Mesenchymal stem cell (in vitro differentiated cells and primary cell): ENCODE results near the gene ABHD4.

Experiments
- DNase-seq: peaks from one replicate; pipeline ENCODE4 v3.0.0-alpha.2; 2013
- H2AFZ ChIP-seq: one replicate; pipeline ENCODE4 v1.6.1; 2013; ENCODE audit warnings: low read depth, mild to moderate bottlenecking, control low read depth, inconsistent platforms, low read length, moderate library complexity
- H2AK5ac ChIP-seq: 2 replicates; pipeline ENCODE4 v1.6.1; 2013; ENCODE audit warnings: low read length, moderate library complexity, mild to moderate bottlenecking, inconsistent platforms; ENCODE audit not compliant: severe bottlenecking
- H2BK120ac ChIP-seq: one replicate; pipeline ENCODE4 v1.6.1; 2013; ENCODE audit warnings: low read depth, mild to moderate bottlenecking, inconsistent platforms, low read length, moderate library complexity
- H2BK12ac ChIP-seq, 2 experiments: one replicate each; pipeline ENCODE4 v1.6.1; 2013; ENCODE audit warnings: inconsistent platforms in 2 of 2, low read length in 2 of 2, mild to moderate bottlenecking in 2 of 2, moderate library complexity in 2 of 2, control low read depth in 1 of 2
- H2BK15ac ChIP-seq: one replicate; pipeline ENCODE4 v1.6.1; 2013; ENCODE audit warnings: mild to moderate bottlenecking, low read depth, inconsistent platforms; ENCODE audit not compliant: poor library complexity, severe bottlenecking
- H2BK5ac ChIP-seq: 2 replicates; pipeline ENCODE4 v1.6.1; 2013; ENCODE audit warnings: low read depth, mild to moderate bottlenecking, low read length, control low read depth, inconsistent platforms; ENCODE audit not compliant: poor library complexity, severe bottlenecking
- H3K14ac ChIP-seq, 2 experiments: one replicate each; pipeline ENCODE4 v1.6.1; 2013; ENCODE audit warnings: inconsistent platforms in 2 of 2, low read length in 2 of 2, control low read depth in 1 of 2, mild to moderate bottlenecking in 1 of 2, moderate library complexity in 1 of 2
- H3K18ac ChIP-seq, 2 experiments: one replicate each; pipeline ENCODE4 v1.6.1; 2013; ENCODE audit warnings: inconsistent platforms in 2 of 2, low read length in 2 of 2, control low read depth in 1 of 2, low read depth in 1 of 2, mild to moderate bottlenecking in 1 of 2
- H3K23ac ChIP-seq, 2 experiments: one replicate each; pipeline ENCODE4 v1.6.1; 2013; ENCODE audit warnings: inconsistent platforms in 2 of 2, low read length in 2 of 2, mild to moderate bottlenecking in 2 of 2, moderate library complexity in 2 of 2, control low read depth in 1 of 2
- H3K27ac ChIP-seq: 2 replicates; pipeline ENCODE4 v1.5.1; 2013; ENCODE audit warnings: mild to moderate bottlenecking, moderate library complexity, low read length, control low read depth, inconsistent platforms; ENCODE audit not compliant: poor library complexity, severe bottlenecking
- H3K27me3 ChIP-seq, 2 experiments: 2 replicates each; pipeline versions ENCODE4 v1.6.1 to v1.7.0; 2013; ENCODE audit warnings: low read length in 2 of 2, mild to moderate bottlenecking in 2 of 2, moderate library complexity in 2 of 2, control low read depth in 1 of 2, inconsistent platforms in 1 of 2; ENCODE audit not compliant: control insufficient read depth in 1 of 2, insufficient read depth in 1 of 2
- H3K36me3 ChIP-seq, 2 experiments: 2 replicates each; pipeline versions ENCODE4 v1.6.1 to v1.7.0; 2013; ENCODE audit warnings: low read length in 2 of 2, control low read depth in 1 of 2, inconsistent platforms in 1 of 2, low read depth in 1 of 2, mild to moderate bottlenecking in 1 of 2; ENCODE audit not compliant: insufficient read depth in 2 of 2, control insufficient read depth in 1 of 2
- H3K4ac ChIP-seq, 2 experiments: one replicate each; pipeline ENCODE4 v1.6.1; 2013; ENCODE audit warnings: inconsistent platforms in 2 of 2, low read length in 2 of 2, mild to moderate bottlenecking in 2 of 2, moderate library complexity in 2 of 2, control low read depth in 1 of 2, low read depth in 1 of 2
- H3K4me1 ChIP-seq: 2 replicates; pipeline ENCODE4 v1.6.1; 2013; ENCODE audit warnings: low read depth, low read length, control low read depth; ENCODE audit not compliant: control insufficient read depth, insufficient read depth
- H3K4me2 ChIP-seq: 2 replicates; pipeline ENCODE4 v1.6.1; 2013; ENCODE audit warnings: low read length, mild to moderate bottlenecking, inconsistent platforms; ENCODE audit not compliant: poor library complexity, severe bottlenecking
- H3K4me3 ChIP-seq, 2 experiments: 2 replicates each; pipeline versions ENCODE4 v1.5.1 to v1.7.0; 2013; ENCODE audit warnings: low read length in 2 of 2, mild to moderate bottlenecking in 2 of 2, control low read depth in 1 of 2, low read depth in 1 of 2; ENCODE audit not compliant: insufficient read depth in 1 of 2
- H3K79me1 ChIP-seq: replicated peaks from 2 replicates; pipeline ENCODE4 v1.6.1; 2013; ENCODE audit warnings: mild to moderate bottlenecking, control low read depth, low read length, inconsistent platforms; ENCODE audit not compliant: poor library complexity, severe bottlenecking
- H3K9ac ChIP-seq: 2 replicates; pipeline ENCODE4 v1.7.0; 2013; ENCODE audit warnings: mild to moderate bottlenecking, low read length, moderate library complexity
- H3K9me3 ChIP-seq: 2 replicates; pipeline ENCODE4 v1.7.0; 2013; ENCODE audit warnings: mild to moderate bottlenecking, low read length; ENCODE audit not compliant: control insufficient read depth
- H4K8ac ChIP-seq: one replicate; pipeline ENCODE4 v1.6.1; 2013; ENCODE audit warnings: inconsistent platforms, mild to moderate bottlenecking, low read length, moderate library complexity
- H4K91ac ChIP-seq: one replicate; pipeline ENCODE4 v1.6.1; 2013; ENCODE audit warnings: mild to moderate bottlenecking, low read length, inconsistent platforms
- WGBS: methylation state at CpG from one replicate; pipeline ENCODE4 v1.1.7; 2013; ENCODE audit warnings: mixed read lengths; 5-methylcytosine and 5-hydroxymethylcytosine counted together

Gene ABHD4

DNA sequence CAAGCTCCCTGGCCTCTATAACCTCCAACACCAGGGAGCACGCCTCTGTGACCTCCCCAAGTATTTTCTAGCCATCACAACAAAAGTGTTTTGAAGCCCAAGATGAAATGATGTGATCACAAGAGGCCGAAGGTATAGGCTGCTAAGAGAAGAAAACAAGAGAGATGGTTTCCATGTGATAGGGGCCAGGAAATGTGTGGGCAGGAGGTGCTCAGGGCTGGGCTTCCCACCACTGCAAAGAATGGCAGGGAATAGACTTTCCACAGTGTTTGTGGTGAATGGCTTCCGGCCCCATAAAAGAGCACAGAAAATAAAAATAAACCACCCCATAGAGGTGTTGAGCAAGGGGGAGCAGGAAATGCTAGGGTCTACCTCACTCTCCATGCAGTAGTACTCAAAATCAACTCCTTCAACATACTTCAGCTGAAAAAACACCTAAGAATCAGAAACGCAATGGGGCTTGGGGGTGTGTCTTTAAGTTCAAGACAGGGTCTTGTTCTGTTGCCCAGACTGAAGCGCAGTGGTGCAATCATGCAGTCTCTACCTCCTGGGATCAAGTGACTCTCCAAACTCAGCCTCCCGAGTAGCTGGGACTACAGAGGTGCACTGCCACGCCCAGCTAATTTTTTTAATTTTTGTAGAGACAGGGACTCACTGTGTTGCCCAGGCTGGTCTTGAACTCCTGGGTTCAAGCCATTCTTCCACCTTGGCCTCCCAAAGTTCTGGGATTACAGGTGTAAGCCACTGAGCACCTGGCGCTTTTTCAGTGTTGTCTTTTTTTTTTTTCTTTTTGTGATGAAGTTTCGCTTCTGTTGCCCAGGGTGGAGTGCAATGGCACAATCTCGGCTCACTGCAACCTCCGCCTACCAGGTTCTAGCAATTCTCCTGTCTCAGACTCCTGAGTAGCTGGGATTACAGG, 36.2 kb upstream of the ABHD4 start:
- Histone ChIP-seq H3K36me3 (peaks cover 20 to 49% of the 10 kb centered on the region in 2 experiments), H3K27me3 (no peaks in the 10 kb centered on the region), H3K9me3 (no peaks in the 10 kb centered on the region), H3K4me2 (no peak overlapping the region), H3K4ac (no peak overlapping the region), H3K23ac (no peak overlapping the region), H3K79me1 (peaks cover 10% of the 10 kb centered on the region), H2AK5ac (no peak overlapping the region), H2BK5ac (no peak overlapping the region), H4K91ac (no peak overlapping the region), H3K4me1 (peaks cover 21% of the 10 kb centered on the region), H4K8ac (peak overlapping the region; percentile 12), H3K4me3 (no peak overlapping the region), H2AFZ (no peak overlapping the region), H3K9ac (no peak overlapping the region), H2BK12ac (no peak overlapping the region), H3K27ac (no peak overlapping the region), H3K14ac (no peak overlapping the region), H2BK15ac (no peak overlapping the region), H3K18ac (no peak overlapping the region), H2BK120ac (no peak overlapping the region)
- 82% methylated on average over 9 of the region's 11 CpGs for WGBS
- DNase-seq: no peak

DNA sequence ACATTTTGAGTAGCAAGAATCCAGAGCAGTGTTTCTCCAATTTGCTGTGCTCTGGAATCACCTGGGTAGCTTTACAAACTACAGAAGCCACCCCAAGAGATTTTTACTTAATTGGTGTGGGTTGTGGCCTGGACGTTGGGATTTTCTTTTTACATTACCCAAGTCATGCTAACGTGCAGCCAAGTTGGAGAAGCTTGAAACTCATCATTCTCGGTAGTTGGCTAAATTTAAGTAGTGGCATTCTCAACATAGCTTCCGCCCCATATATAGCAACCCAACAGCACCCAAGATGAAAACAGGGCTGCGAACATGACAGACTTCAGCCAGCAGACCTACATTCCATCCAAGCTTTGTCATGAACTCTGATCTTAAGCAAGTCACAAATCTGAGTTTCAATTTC, 34.1 kb upstream of the ABHD4 start:
- no peak overlapping the region for H3K4me2 ChIP-seq
- no peak overlapping the region for H2BK120ac ChIP-seq
- H4K8ac ChIP-seq: no peak overlapping the region
- H3K4me3 ChIP-seq: no peak overlapping the region
- H3K79me1 ChIP-seq: peaks cover 10% of the 10 kb centered on the region
- H2BK5ac ChIP-seq: no peak overlapping the region
- no peak overlapping the region for H3K9ac ChIP-seq
- H3K14ac ChIP-seq: no peak overlapping the region
- no peak overlapping the region for H3K23ac ChIP-seq
- WGBS: 92% methylated on average over 4 of the region's 5 CpGs
- no peak overlapping the region for H3K27ac ChIP-seq
- H4K91ac ChIP-seq: no peak overlapping the region
- no peak overlapping the region for H3K18ac ChIP-seq
- H2BK12ac ChIP-seq: no peak overlapping the region
- no peak overlapping the region for H3K4ac ChIP-seq
- H3K4me1 ChIP-seq: peaks cover 10% of the 10 kb centered on the region
- H2BK15ac ChIP-seq: no peak overlapping the region
- no peaks in the 10 kb centered on the region for H3K9me3 ChIP-seq
- H3K36me3 ChIP-seq: peaks cover 17 to 68% of the 10 kb centered on the region in 2 experiments
- no peak overlapping the region for H2AK5ac ChIP-seq
- H3K27me3 ChIP-seq: no peaks in the 10 kb centered on the region
- H2AFZ ChIP-seq: no peak overlapping the region
- DNase-seq: no peak

DNA sequence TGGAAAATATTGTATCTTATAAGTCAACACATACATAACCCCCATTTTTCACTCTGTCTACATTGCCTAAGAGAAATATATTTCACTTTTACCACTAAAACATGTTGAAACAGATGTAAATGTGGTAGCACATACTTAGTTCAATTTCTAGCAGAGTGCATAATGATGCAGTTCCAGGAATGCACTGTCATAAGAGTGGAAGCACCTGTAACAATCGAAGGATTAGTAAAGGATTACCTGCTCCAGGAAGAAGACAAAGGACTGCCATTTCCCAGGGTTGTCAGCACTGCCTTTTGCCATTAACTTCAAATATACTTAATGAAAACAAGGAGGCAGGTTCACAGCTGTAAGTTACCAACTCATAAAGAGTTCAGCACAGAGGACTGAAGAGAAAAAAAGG, 33.6 kb upstream of the ABHD4 start:
- H3K9me3 ChIP-seq: no peaks in the 10 kb centered on the region

DNA sequence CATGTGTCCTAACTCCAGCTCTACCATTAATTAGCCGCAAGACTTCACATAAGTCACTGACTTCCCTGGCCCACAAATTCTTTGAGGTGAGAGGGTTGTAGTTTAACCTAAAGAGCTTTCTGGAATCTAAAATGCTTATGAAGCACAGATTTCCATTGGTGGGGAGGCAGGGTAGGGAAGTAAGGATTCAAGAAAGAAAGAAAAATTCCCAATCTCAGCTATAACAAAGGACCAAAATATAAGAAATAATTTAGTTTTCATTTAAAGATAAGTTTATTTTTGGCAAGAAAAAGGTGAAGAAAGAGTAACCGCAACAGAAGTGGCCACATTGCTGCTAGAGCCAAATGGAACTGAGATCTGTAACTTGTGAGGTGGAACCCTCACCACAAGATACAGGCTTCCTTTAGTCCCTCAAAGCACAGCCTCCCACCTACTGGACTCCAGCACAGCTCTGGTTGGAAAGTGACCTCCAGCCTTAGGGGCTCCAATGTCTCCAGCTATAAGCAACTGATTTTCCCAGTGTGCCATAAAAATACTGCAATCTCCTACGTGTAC, 32.6 kb upstream of the ABHD4 start:
- Histone ChIP-seq H2BK5ac (no peak overlapping the region), H3K9ac (no peak overlapping the region), H3K23ac (no peak overlapping the region), H3K27ac (peak overlapping the region; percentile 0), H2BK15ac (no peak overlapping the region), H2AK5ac (no peak overlapping the region), H3K4me3 (no peak overlapping the region), H2AFZ (no peak overlapping the region), H2BK12ac (no peak overlapping the region), H3K18ac (no peak overlapping the region), H3K14ac (no peak overlapping the region), H3K36me3 (peaks cover 17 to 78% of the 10 kb centered on the region in 2 experiments), H3K9me3 (no peaks in the 10 kb centered on the region), H4K91ac (no peak overlapping the region), H3K79me1 (peaks cover 11% of the 10 kb centered on the region), H3K4me1 (peaks cover 10% of the 10 kb centered on the region), H3K27me3 (no peaks in the 10 kb centered on the region), H3K4ac (no peak overlapping the region), H3K4me2 (no peak overlapping the region), H4K8ac (no peak overlapping the region), H2BK120ac (no peak overlapping the region)
- WGBS: 88% methylated on average over 2 of the region's 3 CpGs
- DNase-seq: no peak

More for the DNA sequence above, 33.6 kb upstream of the ABHD4 start:
- H3K27me3 ChIP-seq: no peaks in the 10 kb centered on the region
- no peak overlapping the region for H2BK5ac ChIP-seq
- H3K4me1 ChIP-seq: peaks cover 10% of the 10 kb centered on the region
- H2AFZ ChIP-seq: no peak overlapping the region
- no peak overlapping the region for H3K23ac ChIP-seq
- no peak overlapping the region for H3K4ac ChIP-seq
- H2BK15ac ChIP-seq: no peak overlapping the region
- WGBS: 100% methylated on average over 1 of the region's 1 CpG
- H3K27ac ChIP-seq: no peak overlapping the region
- no peak overlapping the region for H3K9ac ChIP-seq
- H3K79me1 ChIP-seq: peaks cover 10% of the 10 kb centered on the region
- no peak overlapping the region for H3K14ac ChIP-seq
- H3K18ac ChIP-seq: no peak overlapping the region
- no peak overlapping the region for H4K91ac ChIP-seq
- peaks cover 17 to 73% of the 10 kb centered on the region in 2 experiments for H3K36me3 ChIP-seq
- no peak overlapping the region for H2AK5ac ChIP-seq
- H2BK12ac ChIP-seq: no peak overlapping the region
- no peak overlapping the region for H3K4me2 ChIP-seq
- H2BK120ac ChIP-seq: no peak overlapping the region
- H4K8ac ChIP-seq: no peak overlapping the region
- DNase-seq: no peak
- no peak overlapping the region for H3K4me3 ChIP-seq
